K562 (cell line): ENCODE measurements around the gene SLC7A8.

Source experiments
- EP300 ChIP-seq: IDR thresholded peaks from 2 replicates; pipeline ENCODE4 v1.6.1; 2012; ENCODE audit warnings: low read length, improper control_type of control experiment
- FOXK1 ChIP-seq: sonication (generic); formaldehyde crosslinking; IDR thresholded peaks from 2 replicates; pipeline ENCODE4 v1.8.0; 2022; ENCODE audit warnings: missing genetic modification reagents, mild to moderate bottlenecking, borderline replicate concordance
- NCOR1 ChIP-seq: fragments of 450-650 bp; IDR thresholded peaks from 2 replicates; pipeline ENCODE4 v1.6.1; 2016; ENCODE audit warnings: mild to moderate bottlenecking, moderate library complexity
- PHF8 ChIP-seq: fragments of 200-600 bp; sonication (generic); IDR thresholded peaks from 2 replicates; pipeline ENCODE4 v1.6.1; 2012; ENCODE audit warnings: mixed run types, mild to moderate bottlenecking, inconsistent platforms, low read length, moderate library complexity, borderline replicate concordance
- RBBP5 ChIP-seq: fragments of 200-600 bp; sonication (generic); IDR thresholded peaks from 2 replicates; pipeline ENCODE4 v1.6.1; 2012; ENCODE audit warnings: borderline replicate concordance, mild to moderate bottlenecking, low read length, control low read depth, inconsistent platforms; ENCODE audit not compliant: insufficient read depth, poor library complexity, severe bottlenecking
- SIRT6 ChIP-seq: IDR thresholded peaks from one replicate; pipeline ENCODE4 v1.6.1; 2012; ENCODE audit warnings: low read depth, mild to moderate bottlenecking, control low read depth, inconsistent platforms, low read length, moderate library complexity
- TCF3 ChIP-seq: sonication (generic); formaldehyde crosslinking; IDR thresholded peaks from 2 replicates; pipeline ENCODE4 v1.4.0; 2020; ENCODE audit warnings: mild to moderate bottlenecking, missing genetic modification reagents
- TGIF2 ChIP-seq: sonication (generic); formaldehyde crosslinking; IDR thresholded peaks from 2 replicates; pipeline ENCODE4 v1.8.1; 2022; ENCODE audit warnings: mild to moderate bottlenecking, missing genetic modification reagents, moderate library complexity
- ZNF668 ChIP-seq: fragments of 250-450 bp; sonication (Bioruptor Pico); IDR thresholded peaks from 2 replicates; pipeline ENCODE4 v1.8.0; 2022; ENCODE audit warnings: mild to moderate bottlenecking, inconsistent platforms
- ZNF707 ChIP-seq: fragments of 250-450 bp; sonication (Bioruptor Pico); conservative IDR thresholded peaks from 2 replicates; pipeline ENCODE4 v1.8.0; 2022; ENCODE audit warnings: inconsistent platforms, mild to moderate bottlenecking, moderate library complexity
- TF ChIP-seq, protein P1 (sequence below), 3 experiments: IDR thresholded peaks in 2 of 3; conservative IDR thresholded peaks in 1 of 3; 2 replicates each; pipeline ENCODE4 v1.5.1; 2011 to 2012; ENCODE audit warnings: low read length in 3 of 3, mild to moderate bottlenecking in 3 of 3, control low read depth in 2 of 3, improper control_type of control experiment in 1 of 3, inconsistent platforms in 1 of 3, low read depth in 1 of 3, mixed read lengths in 1 of 3, moderate library complexity in 1 of 3; ENCODE audit not compliant: insufficient read depth in 2 of 3
- TF ChIP-seq, protein P2 (sequence below): sonication (generic); formaldehyde crosslinking; IDR thresholded peaks from 2 replicates; pipeline ENCODE4 v1.8.0; 2022; ENCODE audit warnings: mild to moderate bottlenecking, missing genetic modification reagents

DNA sequence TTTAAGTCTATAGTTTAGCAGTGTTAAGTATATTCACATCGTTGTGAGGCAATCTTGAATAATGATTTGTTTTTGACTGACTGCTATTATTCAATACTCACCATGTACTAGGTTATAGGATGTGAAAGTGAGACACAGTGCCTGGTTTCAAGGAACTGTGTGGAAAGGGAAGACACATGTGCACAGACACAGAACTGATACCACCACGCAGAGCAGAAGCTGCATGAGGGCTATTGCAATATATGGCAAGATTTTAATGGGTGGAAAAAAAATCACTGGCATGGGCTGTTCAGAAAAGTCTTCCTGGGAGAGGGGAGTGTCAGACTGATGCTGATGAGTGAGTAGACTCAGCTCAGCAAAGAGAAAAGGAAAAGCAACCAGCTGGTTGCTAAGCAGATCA, 10.4 kb downstream of the SLC7A8 start:
- TF ChIP-seq SIRT6 (no peak), TGIF2 (CRISPR knock-in tag) (no peak), ZNF707 (CRISPR knock-in tag) (no peak), NCOR1 (no peak), ZNF668 (CRISPR knock-in tag) (no peak), EP300 (no peak), RBBP5 (no peak), PHF8 (no peak), FOXK1 (no peak), TCF3 (CRISPR knock-in tag) (no peak)
- TF ChIP-seq, protein P1, sequence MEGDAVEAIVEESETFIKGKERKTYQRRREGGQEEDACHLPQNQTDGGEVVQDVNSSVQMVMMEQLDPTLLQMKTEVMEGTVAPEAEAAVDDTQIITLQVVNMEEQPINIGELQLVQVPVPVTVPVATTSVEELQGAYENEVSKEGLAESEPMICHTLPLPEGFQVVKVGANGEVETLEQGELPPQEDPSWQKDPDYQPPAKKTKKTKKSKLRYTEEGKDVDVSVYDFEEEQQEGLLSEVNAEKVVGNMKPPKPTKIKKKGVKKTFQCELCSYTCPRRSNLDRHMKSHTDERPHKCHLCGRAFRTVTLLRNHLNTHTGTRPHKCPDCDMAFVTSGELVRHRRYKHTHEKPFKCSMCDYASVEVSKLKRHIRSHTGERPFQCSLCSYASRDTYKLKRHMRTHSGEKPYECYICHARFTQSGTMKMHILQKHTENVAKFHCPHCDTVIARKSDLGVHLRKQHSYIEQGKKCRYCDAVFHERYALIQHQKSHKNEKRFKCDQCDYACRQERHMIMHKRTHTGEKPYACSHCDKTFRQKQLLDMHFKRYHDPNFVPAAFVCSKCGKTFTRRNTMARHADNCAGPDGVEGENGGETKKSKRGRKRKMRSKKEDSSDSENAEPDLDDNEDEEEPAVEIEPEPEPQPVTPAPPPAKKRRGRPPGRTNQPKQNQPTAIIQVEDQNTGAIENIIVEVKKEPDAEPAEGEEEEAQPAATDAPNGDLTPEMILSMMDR (IDR thresholded peaks at IDR 0.05 in 2 of 3, conservative IDR thresholded peaks at IDR 0.05 in 1 of 3; ENCODE audit: insufficient read depth in 2 of 3, low read depth in 1 of 3, low read length in 3 of 3): no peak
- TF ChIP-seq, protein P2, sequence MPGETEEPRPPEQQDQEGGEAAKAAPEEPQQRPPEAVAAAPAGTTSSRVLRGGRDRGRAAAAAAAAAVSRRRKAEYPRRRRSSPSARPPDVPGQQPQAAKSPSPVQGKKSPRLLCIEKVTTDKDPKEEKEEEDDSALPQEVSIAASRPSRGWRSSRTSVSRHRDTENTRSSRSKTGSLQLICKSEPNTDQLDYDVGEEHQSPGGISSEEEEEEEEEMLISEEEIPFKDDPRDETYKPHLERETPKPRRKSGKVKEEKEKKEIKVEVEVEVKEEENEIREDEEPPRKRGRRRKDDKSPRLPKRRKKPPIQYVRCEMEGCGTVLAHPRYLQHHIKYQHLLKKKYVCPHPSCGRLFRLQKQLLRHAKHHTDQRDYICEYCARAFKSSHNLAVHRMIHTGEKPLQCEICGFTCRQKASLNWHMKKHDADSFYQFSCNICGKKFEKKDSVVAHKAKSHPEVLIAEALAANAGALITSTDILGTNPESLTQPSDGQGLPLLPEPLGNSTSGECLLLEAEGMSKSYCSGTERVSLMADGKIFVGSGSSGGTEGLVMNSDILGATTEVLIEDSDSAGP (CRISPR knock-in tag): no peak
